Neural progenitor cell (in vitro differentiated cells): ENCODE data around the gene HIGD1A. TPM values are rescaled to one million over a fixed set of nuclear protein-coding genes. Genes with fewer than 3 reads are reported as not detected.

Experiments
- DNase-seq: peaks from one replicate; pipeline ENCODE4 v3.0.0-alpha.2; 2016; ENCODE audit warnings: low spot score
- H2AFZ ChIP-seq: fragments of 200-600 bp; sonication (generic); replicated peaks from 2 replicates; pipeline ENCODE4 v1.6.1; 2016; ENCODE audit warnings: antibody characterized with exemption
- H3F3A ChIP-seq: fragments of 200-600 bp; sonication (generic); 2 replicates; pipeline ENCODE4 v1.6.1; 2016; ENCODE audit warnings: antibody characterized with exemption, low read depth
- H3K27ac ChIP-seq: fragments of 200-600 bp; sonication (generic); 2 replicates; pipeline ENCODE4 v1.5.1; 2016; ENCODE audit warnings: mild to moderate bottlenecking
- H3K27me3 ChIP-seq: fragments of 200-600 bp; sonication (generic); 2 replicates; pipeline ENCODE4 v1.6.1; 2016; ENCODE audit warnings: mild to moderate bottlenecking, moderate library complexity
- H3K36me3 ChIP-seq: fragments of 200-600 bp; sonication (generic); 2 replicates; pipeline ENCODE4 v1.5.1; 2016
- H3K4me1 ChIP-seq: fragments of 200-600 bp; sonication (generic); 2 replicates; pipeline ENCODE4 v1.6.1; 2016; ENCODE audit warnings: mixed run types
- H3K4me2 ChIP-seq: fragments of 200-600 bp; sonication (generic); 2 replicates; pipeline ENCODE4 v1.6.1; 2016
- H3K4me3 ChIP-seq: fragments of 200-600 bp; sonication (generic); 2 replicates; pipeline ENCODE4 v1.5.1; 2016
- H3K79me2 ChIP-seq: fragments of 200-600 bp; sonication (generic); 2 replicates; pipeline ENCODE4 v1.6.1; 2016; ENCODE audit warnings: low read depth
- H3K9ac ChIP-seq: fragments of 200-600 bp; sonication (generic); 2 replicates; pipeline ENCODE4 v1.6.1; 2016
- H3K9me3 ChIP-seq: fragments of 200-600 bp; sonication (generic); 2 replicates; pipeline ENCODE4 v1.5.1; 2016; ENCODE audit warnings: low read depth
- H4K20me1 ChIP-seq: fragments of 200-600 bp; sonication (generic); 2 replicates; pipeline ENCODE4 v1.6.1; 2016; ENCODE audit warnings: low read depth
- H3K27ac Mint-ChIP-seq: 3 replicates; pipeline ENCODE4 v1.8.0; 2021; ENCODE audit warnings: mixed read lengths
- H3K27me3 Mint-ChIP-seq: 2 replicates; pipeline ENCODE4 v1.8.0; 2022; ENCODE audit warnings: low read depth, mild to moderate bottlenecking, inconsistent platforms, moderate library complexity, mixed read lengths; ENCODE audit not compliant: insufficient read depth
- H3K36me3 Mint-ChIP-seq: 3 replicates; pipeline ENCODE4 v1.8.0; 2021; ENCODE audit warnings: mixed read lengths
- H3K4me1 Mint-ChIP-seq: 3 replicates; pipeline ENCODE4 v1.8.0; 2021; ENCODE audit warnings: mixed read lengths
- H3K4me3 Mint-ChIP-seq: 3 replicates; pipeline ENCODE4 v1.8.0; 2021; ENCODE audit warnings: mild to moderate bottlenecking, moderate library complexity, mixed read lengths
- H3K9me3 Mint-ChIP-seq: 3 replicates; pipeline ENCODE4 v1.8.0; 2020; ENCODE audit warnings: mixed read lengths
- CTCF ChIP-seq: fragments of 200-600 bp; sonication (generic); IDR thresholded peaks from 2 replicates; pipeline ENCODE4 v1.5.1; 2017; ENCODE audit warnings: antibody characterized with exemption, mild to moderate bottlenecking
- EZH2 ChIP-seq: fragments of 200-600 bp; sonication (generic); IDR thresholded peaks from 2 replicates; pipeline ENCODE4 v1.6.1; 2017; ENCODE audit warnings: antibody characterized with exemption, mild to moderate bottlenecking, moderate library complexity
- EZH2phosphoT487 ChIP-seq: fragments of 200-600 bp; sonication (generic); IDR thresholded peaks from 2 replicates; pipeline ENCODE4 v1.6.1; 2017; ENCODE audit warnings: antibody characterized with exemption
- total RNA-seq: library from RNA; depleted of rRNA; stranded (reverse); fragments of >200 nt; gene quantifications from 2 replicates; pipeline ENCODE4 v1.2.3, GENCODE V29; 2015; ENCODE audit warnings: low replicate concordance

HIGD1A gene
- total RNA-seq, 1 donor from 2014 or later = 181 TPM

- H3K4me3 ChIP-seq = no peak overlapping the region
- H3K27me3 ChIP-seq = no peaks in the 10 kb centered on the region
- H3K36me3 ChIP-seq = no peaks in the 10 kb centered on the region
- no peaks in the 10 kb centered on the region for H3K9me3 ChIP-seq
- H3K36me3 Mint-ChIP-seq = no peaks in the 10 kb centered on the region
- H3K79me2 ChIP-seq = no peaks in the 10 kb centered on the region
- H3F3A ChIP-seq = no peaks in the 10 kb centered on the region
- no peaks in the 10 kb centered on the region for H3K27me3 Mint-ChIP-seq
- no peak overlapping the region for H3K27ac ChIP-seq
- no peak overlapping the region for H2AFZ ChIP-seq
- H3K4me2 ChIP-seq = no peak overlapping the region
- H3K27ac Mint-ChIP-seq = no peak overlapping the region
- H3K4me1 Mint-ChIP-seq = no peaks in the 10 kb centered on the region
- DNase-seq = no peak
- H3K9me3 Mint-ChIP-seq = no peaks in the 10 kb centered on the region
- no peaks in the 10 kb centered on the region for H4K20me1 ChIP-seq
- H3K4me1 ChIP-seq = no peaks in the 10 kb centered on the region
- TF ChIP-seq EZH2phosphoT487 = no peak
- no peak overlapping the region for H3K4me3 Mint-ChIP-seq
- H3K9ac ChIP-seq = no peak overlapping the region
Observed at GRCh38 chr3:42836150-42837123, 32.1 kb upstream of the HIGD1A start.

GRCh38 chr3:42831321-42831713 is 27.0 kb upstream of the HIGD1A start:
- no peaks in the 10 kb centered on the region for H4K20me1 ChIP-seq
- Mint-ChIP-seq H3K9me3 (no peaks in the 10 kb centered on the region), H3K36me3 (no peaks in the 10 kb centered on the region), H3K4me3 (no peak overlapping the region), H3K4me1 (no peaks in the 10 kb centered on the region), H3K27me3 (no peaks in the 10 kb centered on the region), H3K27ac (no peak overlapping the region)
- peak overlapping the region; percentile 96 for H2AFZ ChIP-seq
- DNase-seq = peak; percentile 86
- H3K4me1 ChIP-seq = peaks cover 8% of the 10 kb centered on the region
- H3F3A ChIP-seq = peaks cover 6% of the 10 kb centered on the region
- no peak overlapping the region for H3K9ac ChIP-seq
- H3K4me2 ChIP-seq = peak overlapping the region; percentile 57
- no peaks in the 10 kb centered on the region for H3K27me3 ChIP-seq
- TF ChIP-seq EZH2phosphoT487 = no peak
- peak; percentile 94 for TF ChIP-seq CTCF
- no peak for TF ChIP-seq EZH2
- no peaks in the 10 kb centered on the region for H3K36me3 ChIP-seq
- no peak overlapping the region for H3K27ac ChIP-seq
- peak overlapping the region; percentile 5 for H3K4me3 ChIP-seq
- no peaks in the 10 kb centered on the region for H3K79me2 ChIP-seq
- no peaks in the 10 kb centered on the region for H3K9me3 ChIP-seq

- Histone ChIP-seq H3K4me3 (peak overlapping the region; percentile 5), H3K4me2 (peak overlapping the region; percentile 57), H3K9me3 (no peaks in the 10 kb centered on the region), H3K9ac (no peak overlapping the region), H3F3A (peaks cover 6% of the 10 kb centered on the region), H3K36me3 (no peaks in the 10 kb centered on the region), H3K27ac (no peak overlapping the region), H4K20me1 (no peaks in the 10 kb centered on the region), H3K4me1 (peaks cover 8% of the 10 kb centered on the region), H3K27me3 (no peaks in the 10 kb centered on the region), H3K79me2 (no peaks in the 10 kb centered on the region), H2AFZ (peak overlapping the region; percentile 96)
- DNase-seq = peak; percentile 77
- Mint-ChIP-seq H3K27ac (no peak overlapping the region), H3K36me3 (no peaks in the 10 kb centered on the region), H3K4me3 (no peak overlapping the region), H3K9me3 (no peaks in the 10 kb centered on the region), H3K4me1 (peaks cover 3% of the 10 kb centered on the region), H3K27me3 (no peaks in the 10 kb centered on the region)
- TF ChIP-seq CTCF = peak; percentile 66
- TF ChIP-seq EZH2phosphoT487 = no peak
Observed at GRCh38 chr3:42830437-42831320, 26.4 kb upstream of the HIGD1A start.
